SKM-1 (cell line): ENCODE data around the gene ARID2.
A peak's percentile ranks its signal among the peaks of the same experiment; 100 is the strongest.

Experiments used
- DNase-seq: peaks from one replicate; lab custom pipeline; 2025; ENCODE audit not compliant: unreplicated experiment; lab: John Stamatoyannopoulos, UW

Gene ARID2

DNA sequence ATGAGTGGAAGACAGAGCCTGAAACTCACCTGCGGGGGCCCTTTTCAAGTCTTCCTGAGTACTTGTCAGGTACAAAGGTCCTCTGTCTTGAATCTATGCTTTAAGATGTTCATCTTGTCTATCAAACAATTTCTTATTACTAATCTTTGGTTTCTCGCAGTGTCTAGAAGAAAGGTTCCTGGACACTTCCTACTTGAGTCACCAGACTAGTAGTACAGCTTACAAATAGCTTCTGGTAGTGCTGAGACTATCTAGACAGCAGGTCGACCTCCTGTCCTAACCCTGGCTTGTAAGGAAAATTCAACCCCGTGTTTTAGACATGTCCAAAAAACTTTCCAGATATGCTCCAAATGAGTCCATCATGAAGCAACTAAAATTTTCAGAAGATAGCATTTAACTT is 11.2 kb upstream of the ARID2 start:
- no peak for DNase-seq

DNA sequence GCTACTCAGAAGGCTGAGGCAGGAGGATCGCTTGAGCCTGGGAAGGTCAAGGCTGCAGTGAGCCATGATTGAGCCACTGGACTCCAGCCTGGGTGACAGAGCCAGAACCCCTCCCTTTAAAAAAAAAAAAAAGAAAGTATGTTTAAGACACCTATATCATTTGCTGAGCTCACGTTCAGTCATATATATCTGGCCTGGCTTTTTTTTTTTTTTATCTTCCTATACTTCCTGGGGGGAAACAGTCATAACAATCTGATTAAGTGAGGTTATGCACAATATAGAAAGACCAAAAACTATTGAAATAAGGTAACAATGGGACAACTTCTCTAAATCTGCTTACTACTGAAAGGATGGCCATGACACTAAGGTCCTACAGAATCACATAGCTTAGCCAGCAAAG is 9.4 kb upstream of the ARID2 start:
- no peak for DNase-seq

- DNase-seq: no peak
Observed at GRCh38 chr12:45721369-45721768, 8.1 kb upstream of the ARID2 start.

GRCh38 chr12:45721954-45722353 is 7.6 kb upstream of the ARID2 start:
- no peak for DNase-seq

DNA sequence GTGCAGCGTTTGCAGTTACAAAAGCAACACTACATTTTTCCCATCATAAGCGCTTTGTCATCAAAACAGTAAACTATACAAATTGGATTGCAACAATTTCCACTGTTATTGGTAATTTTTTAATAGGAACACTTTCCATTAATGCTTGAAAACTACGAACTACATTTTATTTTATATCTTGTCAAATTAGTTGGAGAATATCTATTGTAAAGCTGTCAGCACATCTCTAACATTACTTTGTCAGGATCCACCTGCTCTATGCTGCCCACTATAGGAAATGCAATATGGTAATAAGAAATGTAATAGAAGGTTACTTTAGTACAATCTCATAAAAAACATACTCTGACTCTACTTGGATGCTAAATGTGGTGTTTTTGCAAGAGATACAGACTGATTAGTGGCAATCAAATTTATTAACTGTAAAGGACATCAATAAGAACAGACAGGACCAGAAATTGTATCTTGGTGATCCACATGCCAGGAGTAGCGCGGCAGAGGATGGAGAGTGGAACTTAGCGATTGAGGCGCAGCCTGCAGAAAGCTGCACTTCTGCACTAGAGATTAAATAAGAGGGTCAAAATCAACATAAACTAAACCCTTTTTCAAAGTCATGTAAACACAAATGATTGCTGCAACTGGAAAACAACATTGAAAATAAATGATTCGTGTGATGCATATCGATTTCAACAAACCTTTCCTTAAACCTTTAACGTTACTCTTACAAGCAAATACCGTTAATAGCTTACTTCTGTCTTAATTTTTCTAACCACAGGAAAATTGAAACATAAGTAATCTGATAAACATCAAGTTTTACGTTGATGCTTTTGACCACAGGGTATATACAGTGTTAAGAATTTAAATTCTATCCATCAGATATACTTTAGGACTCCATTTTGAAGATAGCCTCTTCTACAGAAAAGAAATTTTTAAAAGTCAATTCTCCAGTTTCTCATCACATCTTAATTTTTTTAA is 3.6 kb upstream of the ARID2 start:
- no peak for DNase-seq

GRCh38 chr12:45726603-45727300 is 2.8 kb upstream of the ARID2 start:
- no peak for DNase-seq

DNA sequence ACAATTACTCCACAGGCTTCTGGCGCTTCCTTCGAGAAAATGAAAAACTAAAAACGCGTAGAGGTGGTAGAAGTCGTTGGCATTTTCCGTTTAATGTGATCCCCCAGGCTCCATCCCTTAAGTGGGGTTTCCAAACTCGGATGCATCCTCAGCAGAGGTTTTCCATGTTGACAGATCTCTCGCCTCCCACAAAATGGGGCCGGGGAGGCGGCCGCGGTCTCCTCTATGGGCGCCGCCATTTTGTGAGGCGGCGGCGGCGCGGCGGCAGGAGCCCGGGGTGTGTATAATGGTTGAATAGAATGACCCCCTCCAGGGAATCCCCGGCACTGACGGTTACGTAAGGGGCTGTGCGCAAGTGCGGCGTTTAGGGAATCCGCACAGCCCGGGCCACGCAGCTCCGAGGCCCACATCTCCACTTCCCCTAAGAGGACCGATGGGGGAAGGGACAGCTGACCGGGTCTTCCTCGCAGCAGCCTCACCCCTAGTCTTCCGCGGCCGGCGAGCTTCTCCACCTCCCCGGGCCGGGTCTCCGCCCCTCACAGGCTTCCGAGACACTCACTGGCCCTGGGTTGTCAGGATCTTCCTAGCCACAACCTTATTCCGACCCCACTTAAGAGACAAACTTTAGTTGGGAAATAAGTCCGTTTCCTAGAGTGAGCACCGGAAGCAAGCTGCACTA is 2.1 kb upstream of the ARID2 start:
- DNase-seq: peak; percentile 85

- no peak for DNase-seq
Observed at GRCh38 chr12:45727980-45728629, 1.4 kb upstream of the ARID2 start.

DNA sequence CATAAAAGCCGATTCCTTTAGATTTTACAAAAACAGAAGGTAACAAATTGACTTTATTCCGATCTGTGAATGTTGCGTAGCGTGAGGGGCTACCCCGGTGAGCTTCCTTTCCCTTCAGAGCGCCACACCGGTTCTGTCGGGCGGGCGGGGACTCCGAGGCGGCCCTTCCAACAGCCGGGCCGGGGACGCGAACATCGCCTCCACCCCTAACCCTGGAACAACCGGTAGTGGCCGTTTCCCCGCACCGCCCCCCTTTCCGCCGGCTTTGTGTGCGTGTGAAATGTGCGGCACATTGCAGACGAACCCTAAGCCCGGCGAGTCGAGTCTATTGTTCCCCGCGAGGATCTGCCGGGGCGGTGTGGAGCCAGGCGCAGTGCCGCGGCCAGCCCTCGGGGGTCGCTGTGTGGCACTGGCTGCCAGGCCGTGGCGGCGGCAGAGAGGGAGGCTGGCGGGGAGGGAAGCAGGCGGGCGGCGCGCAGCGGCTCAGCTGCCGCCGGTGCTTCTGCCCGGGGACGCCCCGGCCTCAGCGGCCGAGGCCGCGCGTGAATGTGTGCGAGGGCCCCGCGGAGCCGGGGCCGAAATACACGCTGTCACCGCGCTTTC is 775 bp upstream of the ARID2 start:
- peak; percentile 44 for DNase-seq

- DNase-seq: no peak
Observed at GRCh38 chr12:45730084-45730347, 510 bp downstream of the ARID2 start.

GRCh38 chr12:45730348-45731189 is 1.1 kb downstream of the ARID2 start:
- DNase-seq: no peak

GRCh38 chr12:45731190-45731775 is 1.8 kb downstream of the ARID2 start:
- DNase-seq: no peak

- no peak for DNase-seq
Observed at GRCh38 chr12:45732250-45732649, 2.7 kb downstream of the ARID2 start.

GRCh38 chr12:45732936-45733335 is 3.4 kb downstream of the ARID2 start:
- no peak for DNase-seq

GRCh38 chr12:45737638-45738037 is 8.1 kb downstream of the ARID2 start:
- no peak for DNase-seq

DNA sequence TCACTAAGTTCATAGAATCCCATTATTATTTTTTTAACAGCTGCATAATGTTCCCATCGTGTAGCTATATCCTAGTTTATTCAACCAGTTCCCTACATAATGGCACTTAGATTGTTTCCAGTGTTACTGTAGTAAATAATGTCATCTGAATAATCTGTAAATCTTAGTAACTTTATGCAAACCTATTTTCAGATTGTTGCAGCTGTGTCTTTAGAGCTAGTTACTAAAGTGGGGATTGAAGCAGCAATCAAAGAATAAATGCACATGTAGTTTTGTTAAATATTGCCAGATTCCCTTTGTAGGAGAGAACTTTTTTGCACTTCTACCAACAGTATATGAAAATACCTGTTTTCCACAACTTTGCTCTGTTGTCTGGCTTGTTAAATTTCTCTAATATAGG is 13.1 kb downstream of the ARID2 start:
- no peak for DNase-seq

- no peak for DNase-seq
Observed at GRCh38 chr12:45743247-45743646, 13.7 kb downstream of the ARID2 start.

- no peak for DNase-seq
Observed at GRCh38 chr12:45745861-45746277, 16.4 kb downstream of the ARID2 start.

- no peak for DNase-seq
Observed at GRCh38 chr12:45756666-45757065, 27.2 kb downstream of the ARID2 start.

DNA sequence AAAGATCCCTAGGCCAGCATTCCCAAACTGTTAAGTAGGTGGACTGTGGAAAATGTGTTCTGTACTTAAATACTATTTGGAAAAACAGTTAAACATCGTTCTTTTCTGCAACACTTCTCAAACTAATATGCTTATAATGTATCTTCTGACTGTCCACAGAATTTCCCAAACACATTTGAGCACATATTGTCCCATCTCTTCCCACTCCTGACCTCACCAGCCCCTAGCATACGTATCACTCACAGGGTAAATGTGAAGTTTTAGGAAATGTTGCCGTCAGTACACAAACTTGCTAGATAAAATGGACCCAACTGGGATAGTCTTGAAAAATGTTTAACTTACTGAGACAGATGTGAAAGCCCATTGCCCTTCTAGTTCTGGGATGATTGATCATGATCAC is 27.7 kb downstream of the ARID2 start:
- DNase-seq: no peak
